OCI-LY3 (cell line): ENCODE data around the gene SLC25A24.

Source experiments
- H2AFZ ChIP-seq: fragments of 200-600, 300-600 bp; shearing (Covaris generic); 2 replicates; pipeline ENCODE4 v1.6.0; 2014; ENCODE audit warnings: antibody characterized with exemption, low read depth, low read length
- H3K27ac ChIP-seq: fragments of 200-600, 300-600 bp; sonication (generic); 2 replicates; pipeline ENCODE4 v1.5.1; 2014; ENCODE audit warnings: mild to moderate bottlenecking, low read length, moderate library complexity, mixed read lengths
- H3K27me3 ChIP-seq: fragments of 200-600, 300-600 bp; sonication (generic); 2 replicates; pipeline ENCODE4 v1.6.1; 2014; ENCODE audit warnings: low read depth, low read length, mixed read lengths
- H3K36me3 ChIP-seq: fragments of 200-600, 300-600 bp; sonication (generic); replicated peaks from 2 replicates; pipeline ENCODE3; 2014; ENCODE audit warnings: low read depth, low read length, mixed read lengths
- H3K4me1 ChIP-seq: fragments of 300-600, 200-600 bp; sonication (generic); 2 replicates; pipeline ENCODE4 v1.6.1; 2014; ENCODE audit warnings: low read length, mixed read lengths
- H3K4me2 ChIP-seq: fragments of 200-600, 300-600 bp; sonication (generic); 2 replicates; pipeline ENCODE4 v1.6.1; 2014; ENCODE audit warnings: low read length, mixed read lengths
- H3K4me3 ChIP-seq: fragments of 300-600, 200-600 bp; sonication (generic); 2 replicates; pipeline ENCODE4 v1.5.1; 2014; ENCODE audit warnings: antibody characterized with exemption, mild to moderate bottlenecking, low read length, moderate library complexity
- H3K79me2 ChIP-seq: fragments of 300-600, 200-600 bp; shearing (Covaris generic); 2 replicates; pipeline ENCODE4 v1.6.1; 2014; ENCODE audit warnings: mild to moderate bottlenecking, low read length, mixed read lengths
- H3K9ac ChIP-seq: fragments of 300-600, 200-600 bp; shearing (Covaris generic); 2 replicates; pipeline ENCODE4 v1.6.0; 2014; ENCODE audit warnings: mild to moderate bottlenecking, low read length, moderate library complexity
- H3K9me3 ChIP-seq: fragments of 200-600, 300-600 bp; shearing (Covaris generic); 2 replicates; pipeline ENCODE4 v1.6.1; 2014; ENCODE audit warnings: low read length, mixed read lengths; ENCODE audit not compliant: insufficient read depth
- H4K20me1 ChIP-seq: fragments of 200-600, 300-600 bp; sonication (generic); 2 replicates; pipeline ENCODE4 v1.6.1; 2016; ENCODE audit warnings: low read length, mixed read lengths; ENCODE audit not compliant: insufficient read depth
- EZH2phosphoT487 ChIP-seq: fragments of 200-600 bp; shearing (Covaris generic); IDR thresholded peaks from 2 replicates; pipeline ENCODE4 v1.6.1; 2018; ENCODE audit warnings: antibody characterized with exemption, mixed run types, low read depth
- TF ChIP-seq, protein P1 (sequence below): fragments of 200-600, 300-600 bp; sonication (generic); IDR thresholded peaks from 2 replicates; pipeline ENCODE4 v1.5.1; 2014; ENCODE audit warnings: antibody characterized with exemption, low read length, low read depth

SLC25A24 gene

DNA sequence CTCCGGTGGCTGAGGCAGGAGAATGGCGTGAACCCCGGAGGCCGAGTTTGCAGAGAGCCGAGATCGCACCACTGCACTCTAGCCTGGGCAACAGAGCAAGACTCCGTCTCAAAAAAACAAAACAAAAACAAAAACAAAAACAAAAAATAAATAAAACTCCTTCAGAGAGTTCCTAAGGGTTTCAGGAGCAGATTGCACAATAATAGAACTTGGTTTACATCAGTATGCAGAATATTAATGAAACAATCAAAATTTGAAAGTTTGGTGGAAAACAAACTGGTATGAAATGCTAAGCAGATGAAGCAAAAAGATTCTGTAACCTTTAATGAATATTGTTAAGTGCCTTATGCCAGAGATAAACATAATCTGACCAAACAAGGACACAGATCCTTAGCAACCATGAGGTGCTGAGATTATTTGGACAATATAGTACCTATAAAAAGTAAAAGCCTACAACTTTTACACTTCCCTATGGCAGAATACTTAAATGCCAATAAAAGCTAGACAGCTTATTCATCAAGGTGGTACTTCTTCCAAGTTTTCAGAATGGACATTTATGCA is 41.2 kb downstream of the SLC25A24 start:
- Histone ChIP-seq H3K9ac (no peak overlapping the region), H3K27me3 (no peaks in the 10 kb centered on the region), H3K36me3 (no peaks in the 10 kb centered on the region), H3K9me3 (no peaks in the 10 kb centered on the region), H3K27ac (no peak overlapping the region), H2AFZ (no peak overlapping the region), H3K4me1 (no peaks in the 10 kb centered on the region), H3K4me3 (no peak overlapping the region), H3K4me2 (no peak overlapping the region), H4K20me1 (no peaks in the 10 kb centered on the region), H3K79me2 (no peaks in the 10 kb centered on the region)
- no peak for TF ChIP-seq EZH2phosphoT487

DNA sequence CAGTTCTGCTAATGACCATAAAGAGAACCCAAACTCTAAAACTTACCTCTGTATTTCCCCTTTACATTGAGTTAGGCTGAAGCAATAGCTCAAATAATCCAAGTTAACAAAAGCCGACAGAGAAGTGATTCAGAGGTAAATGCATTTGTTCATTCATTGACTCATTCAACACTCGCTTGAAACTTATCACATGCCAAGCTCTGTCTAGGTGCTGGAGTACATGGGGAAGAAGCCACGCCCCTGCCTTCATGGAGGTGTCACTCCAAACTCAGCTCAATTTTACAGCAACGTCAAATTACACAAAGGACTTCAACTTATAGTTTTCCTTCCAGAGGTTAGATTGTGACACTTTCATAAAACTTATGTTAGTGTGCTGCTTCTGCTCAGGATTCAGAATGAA is 45.8 kb downstream of the SLC25A24 start:
- no peak overlapping the region for H2AFZ ChIP-seq
- no peak overlapping the region for H3K27ac ChIP-seq
- no peak overlapping the region for H3K4me3 ChIP-seq
- no peaks in the 10 kb centered on the region for H3K79me2 ChIP-seq
- no peaks in the 10 kb centered on the region for H3K27me3 ChIP-seq
- no peak for TF ChIP-seq EZH2phosphoT487
- TF ChIP-seq, protein P1, sequence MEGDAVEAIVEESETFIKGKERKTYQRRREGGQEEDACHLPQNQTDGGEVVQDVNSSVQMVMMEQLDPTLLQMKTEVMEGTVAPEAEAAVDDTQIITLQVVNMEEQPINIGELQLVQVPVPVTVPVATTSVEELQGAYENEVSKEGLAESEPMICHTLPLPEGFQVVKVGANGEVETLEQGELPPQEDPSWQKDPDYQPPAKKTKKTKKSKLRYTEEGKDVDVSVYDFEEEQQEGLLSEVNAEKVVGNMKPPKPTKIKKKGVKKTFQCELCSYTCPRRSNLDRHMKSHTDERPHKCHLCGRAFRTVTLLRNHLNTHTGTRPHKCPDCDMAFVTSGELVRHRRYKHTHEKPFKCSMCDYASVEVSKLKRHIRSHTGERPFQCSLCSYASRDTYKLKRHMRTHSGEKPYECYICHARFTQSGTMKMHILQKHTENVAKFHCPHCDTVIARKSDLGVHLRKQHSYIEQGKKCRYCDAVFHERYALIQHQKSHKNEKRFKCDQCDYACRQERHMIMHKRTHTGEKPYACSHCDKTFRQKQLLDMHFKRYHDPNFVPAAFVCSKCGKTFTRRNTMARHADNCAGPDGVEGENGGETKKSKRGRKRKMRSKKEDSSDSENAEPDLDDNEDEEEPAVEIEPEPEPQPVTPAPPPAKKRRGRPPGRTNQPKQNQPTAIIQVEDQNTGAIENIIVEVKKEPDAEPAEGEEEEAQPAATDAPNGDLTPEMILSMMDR: no peak
- no peaks in the 10 kb centered on the region for H4K20me1 ChIP-seq
- H3K4me1 ChIP-seq: peaks cover 8% of the 10 kb centered on the region
- H3K36me3 ChIP-seq: no peaks in the 10 kb centered on the region
- H3K9me3 ChIP-seq: no peaks in the 10 kb centered on the region
- no peak overlapping the region for H3K4me2 ChIP-seq
- no peak overlapping the region for H3K9ac ChIP-seq

DNA sequence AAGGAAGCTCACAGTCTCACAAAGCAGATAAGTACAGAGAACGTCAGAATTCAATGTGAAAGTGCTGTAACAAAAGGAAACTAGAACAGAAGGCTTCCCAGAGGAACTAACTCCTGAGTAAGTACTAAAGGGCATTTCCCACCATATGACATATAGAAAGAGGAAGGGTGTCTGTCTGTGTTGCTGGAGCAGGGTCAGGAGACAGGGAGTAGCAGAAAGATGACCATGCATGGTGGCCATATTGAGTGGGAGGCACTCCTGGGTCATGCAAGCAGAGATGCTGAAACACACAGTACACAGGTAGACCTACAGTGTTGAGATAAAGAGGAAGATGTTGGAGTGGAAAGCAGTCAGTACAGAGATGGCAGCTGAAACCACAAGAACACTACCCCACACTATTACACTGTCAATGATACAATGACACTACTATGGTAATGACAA is 47.3 kb downstream of the SLC25A24 start:
- no peaks in the 10 kb centered on the region for H3K36me3 ChIP-seq
- H3K79me2 ChIP-seq: no peaks in the 10 kb centered on the region
- no peak for TF ChIP-seq EZH2phosphoT487
- TF ChIP-seq, protein P1: no peak

DNA sequence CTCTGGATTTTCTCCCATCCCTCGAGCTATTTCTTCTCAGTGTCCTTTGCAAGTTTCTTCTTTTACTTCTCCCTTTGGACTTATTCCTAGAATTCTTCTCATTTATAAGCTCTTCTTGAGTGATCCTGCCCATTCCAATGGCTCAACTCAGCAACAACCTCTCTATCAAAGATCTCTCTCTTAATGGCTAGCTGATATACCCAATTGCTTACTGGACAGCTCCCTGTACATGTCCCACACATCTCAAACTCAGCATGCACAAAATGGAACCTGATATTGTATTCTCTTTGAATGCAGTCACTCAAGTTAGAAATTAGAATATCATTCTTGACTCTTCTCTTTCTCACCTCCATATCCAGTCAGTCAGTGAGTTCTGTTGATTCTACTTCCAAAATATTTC is 48.6 kb downstream of the SLC25A24 start:
- H3K9ac ChIP-seq: no peak overlapping the region
- peaks cover 8% of the 10 kb centered on the region for H3K4me1 ChIP-seq
- H3K9me3 ChIP-seq: no peaks in the 10 kb centered on the region
- H2AFZ ChIP-seq: no peak overlapping the region
- no peaks in the 10 kb centered on the region for H4K20me1 ChIP-seq
- no peaks in the 10 kb centered on the region for H3K79me2 ChIP-seq
- no peaks in the 10 kb centered on the region for H3K36me3 ChIP-seq
- no peaks in the 10 kb centered on the region for H3K27me3 ChIP-seq
- no peak overlapping the region for H3K4me3 ChIP-seq
- no peak for TF ChIP-seq EZH2phosphoT487
- TF ChIP-seq, protein P1: no peak
- H3K27ac ChIP-seq: no peak overlapping the region
- no peak overlapping the region for H3K4me2 ChIP-seq

More for the DNA sequence above, 47.3 kb downstream of the SLC25A24 start:
- Histone ChIP-seq H3K27me3 (no peaks in the 10 kb centered on the region), H3K4me1 (peaks cover 8% of the 10 kb centered on the region), H3K4me3 (no peak overlapping the region), H3K9me3 (no peaks in the 10 kb centered on the region), H3K27ac (no peak overlapping the region), H2AFZ (no peak overlapping the region), H3K9ac (no peak overlapping the region), H4K20me1 (no peaks in the 10 kb centered on the region), H3K4me2 (no peak overlapping the region)
